Measurements from ENCODE around the gene SLC26A1. TPM values are rescaled to one million over a fixed set of nuclear protein-coding genes. Genes with fewer than 3 reads are reported as not detected.

Gene SLC26A1
- total and polyA plus RNA-seq, 2 of the 13 experiments (the other 11 are each of a cell fraction or from before 2014, with no cell fraction given): 5.4 to 22.9 TPM

DNA sequence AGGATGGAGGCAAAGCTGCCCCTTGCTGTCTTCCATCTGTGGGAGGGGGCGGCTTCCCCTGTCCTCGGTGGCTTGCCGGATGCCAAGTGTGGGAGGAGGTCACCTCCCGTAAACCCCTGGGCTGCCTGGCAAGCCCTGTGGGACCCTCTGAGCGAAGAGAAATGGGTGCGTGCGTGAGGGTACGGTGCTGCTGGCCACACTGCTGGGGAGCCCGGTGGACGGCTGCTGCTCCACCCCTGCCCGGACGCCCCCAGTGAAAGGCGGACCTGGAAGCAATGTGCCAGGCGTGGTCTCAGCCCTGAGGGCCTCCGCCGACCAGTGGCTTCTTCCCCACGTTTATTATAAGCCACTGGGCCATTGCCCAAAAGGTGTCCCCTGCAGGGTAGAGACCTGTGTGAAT lies 10.9 kb downstream of the SLC26A1 start:
- 78% methylated on average over 13 of the region's 17 CpGs for WGBS (ENCODE audit: low lambda C conversion rate)
- FAIRE-seq (no peak), ATAC-seq (no peak), DNase-seq (ENCODE audit: low spot score) (no peak)
- Histone ChIP-seq H3K9me3 (ENCODE audit: low read length) (no peaks in the 10 kb centered on the region), H3K9ac (ENCODE audit: insufficient read depth, low read depth, low read length) (no peak overlapping the region), H3K36me3 (replicated peaks in 1 of 2; ENCODE audit: control insufficient read depth in 1 of 2, insufficient read depth in 2 of 2, low read length in 2 of 2) (no peaks in the 10 kb centered on the region), H3K4me1 (ENCODE audit: insufficient read depth, low read length) (peaks cover 35% of the 10 kb centered on the region), H3K79me2 (ENCODE audit: insufficient read depth, low read length) (no peaks in the 10 kb centered on the region), H3K27ac (ENCODE audit: extremely low read length, insufficient read depth, low read length) (no peak overlapping the region), H3K4me2 (ENCODE audit: low read depth, low read length) (no peak overlapping the region), H4K20me1 (ENCODE audit: insufficient read depth, low read length) (no peaks in the 10 kb centered on the region), H3K27me3 (ENCODE audit: control insufficient read depth in 1 of 2, insufficient read depth in 2 of 2, low read length in 2 of 2) (peaks cover under 1 to 10% of the 10 kb centered on the region in 2 experiments; a peak in 3 of 5 replicates), H2AFZ (ENCODE audit: low read length) (no peak overlapping the region), H3K4me3 (replicated peaks in 1 of 3; ENCODE audit: insufficient read depth in 1 of 3, low read depth in 2 of 3, low read length in 3 of 3) (no peak overlapping the region)
- intact Hi-C loops (cut with micrococcal nuclease; ENCODE audit: unreplicated experiment): no loop called here
- POLR2A ChIA-PET: no interaction called here
- in situ Hi-C loops (cut with HindIII; ENCODE audit: extremely low pct_ligation_motif_present, low pct_unique_long_range_greater_than_20kb): loop anchor here (10.0 kb wide), 1 partner anchor 167 kb away; no protein-coding TSS in a partner anchor
- no TSS peak for BruUV-seq (replicated peaks)
- no peak for TF ChIP-seq ZNF776 (CRISPR knock-in tag; IDR thresholded peaks at IDR 0.05)
- TF ChIP-seq POLR2A (IDR thresholded peaks at IDR 0.05; ENCODE audit: insufficient read depth in 1 of 2, low read depth in 2 of 2, low read length in 2 of 2): no peak
- no peak for TF ChIP-seq ZNF230 (CRISPR knock-in tag; IDR thresholded peaks at IDR 0.05)
- TF ChIP-seq, protein P1, sequence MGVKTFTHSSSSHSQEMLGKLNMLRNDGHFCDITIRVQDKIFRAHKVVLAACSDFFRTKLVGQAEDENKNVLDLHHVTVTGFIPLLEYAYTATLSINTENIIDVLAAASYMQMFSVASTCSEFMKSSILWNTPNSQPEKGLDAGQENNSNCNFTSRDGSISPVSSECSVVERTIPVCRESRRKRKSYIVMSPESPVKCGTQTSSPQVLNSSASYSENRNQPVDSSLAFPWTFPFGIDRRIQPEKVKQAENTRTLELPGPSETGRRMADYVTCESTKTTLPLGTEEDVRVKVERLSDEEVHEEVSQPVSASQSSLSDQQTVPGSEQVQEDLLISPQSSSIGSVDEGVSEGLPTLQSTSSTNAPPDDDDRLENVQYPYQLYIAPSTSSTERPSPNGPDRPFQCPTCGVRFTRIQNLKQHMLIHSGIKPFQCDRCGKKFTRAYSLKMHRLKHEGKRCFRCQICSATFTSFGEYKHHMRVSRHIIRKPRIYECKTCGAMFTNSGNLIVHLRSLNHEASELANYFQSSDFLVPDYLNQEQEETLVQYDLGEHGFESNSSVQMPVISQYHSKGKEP (CRISPR knock-in tag; IDR thresholded peaks at IDR 0.05): no peak
- TF ChIP-seq ZNF10 (CRISPR knock-in tag; IDR thresholded peaks at IDR 0.05; ENCODE audit: borderline replicate concordance, low read depth): no peak
- no peak for TF ChIP-seq ZBTB20 (CRISPR knock-in tag; IDR thresholded peaks at IDR 0.05; ENCODE audit: borderline replicate concordance, low read depth)
- CTCF ChIA-PET (ENCODE audit: low intra/inter-chr PET ratio, low total read pairs): no interaction called here

Data from HepG2 (cell line).